Stimulated activated CD8-positive, alpha-beta memory T cell treated with anti-CD3 and anti-CD28 coated beads, Interleukin-4, amount 100 ng/mL, for 48 hours (primary cell): Measurements from ENCODE around the gene CMSS1.

Experiments used
- DNase-seq: peaks from one replicate; pipeline ENCODE4 v3.0.0-alpha.2; 2020

The CMSS1 gene

DNA sequence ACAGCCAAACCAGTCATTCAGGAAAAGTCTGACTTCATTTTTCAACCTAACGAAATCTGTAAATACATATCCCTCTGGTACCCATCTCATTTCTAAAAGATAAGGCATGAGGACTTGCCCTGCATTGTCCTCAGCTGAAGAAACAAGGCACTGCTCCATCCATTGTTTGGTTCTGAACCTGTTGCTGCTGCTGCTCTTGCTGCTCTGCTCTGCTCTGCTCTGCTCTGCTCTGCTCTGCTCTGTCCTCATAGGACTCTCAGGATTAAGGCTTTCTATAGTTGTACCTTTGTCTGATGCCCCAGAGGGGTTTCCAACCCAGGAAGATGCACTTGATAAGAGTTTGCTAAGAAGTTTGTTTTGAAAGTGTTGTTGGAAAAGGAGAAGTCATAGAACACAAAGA, 38.2 kb downstream of the CMSS1 start:
- no peak for DNase-seq

DNA sequence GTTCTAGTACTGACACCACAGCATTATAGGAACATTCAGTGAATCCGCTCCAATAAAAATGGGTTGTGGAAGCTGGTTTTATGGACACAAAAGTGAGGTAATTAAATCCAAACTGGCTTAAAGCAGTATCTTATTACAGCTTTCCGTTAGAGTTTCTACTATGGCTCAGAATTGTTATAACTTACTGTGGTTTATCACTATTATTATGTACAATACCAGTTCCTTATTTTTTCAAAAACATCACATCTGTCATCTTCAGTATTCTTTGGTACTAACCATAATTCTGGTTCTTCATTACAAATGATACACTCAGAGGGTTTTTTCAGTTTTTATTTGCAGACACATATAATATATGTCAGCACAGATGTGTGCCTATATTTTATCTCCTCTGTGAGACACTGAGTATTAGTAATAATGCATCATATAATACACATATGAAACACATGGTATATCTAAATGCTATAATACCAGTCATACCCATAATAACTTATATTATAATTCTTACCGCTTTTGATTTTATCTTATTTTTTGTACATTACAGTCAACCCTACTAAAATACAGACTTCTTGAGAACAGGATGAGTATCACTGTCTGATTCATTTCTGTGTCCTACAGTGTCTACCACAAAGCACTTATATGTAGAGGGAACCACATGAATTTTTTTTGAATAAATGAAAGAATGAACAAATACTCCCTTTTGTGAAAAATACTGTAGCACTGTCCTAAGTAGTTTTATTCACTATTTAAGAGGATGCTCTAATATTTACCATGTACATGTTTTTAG, 39.0 kb downstream of the CMSS1 start:
- DNase-seq = no peak

- DNase-seq = no peak
Measured at GRCh38 chr3:99857278-99857677, 39.6 kb downstream of the CMSS1 start.

GRCh38 chr3:99858469-99858868, 40.8 kb downstream of the CMSS1 start:
- DNase-seq = no peak

DNA sequence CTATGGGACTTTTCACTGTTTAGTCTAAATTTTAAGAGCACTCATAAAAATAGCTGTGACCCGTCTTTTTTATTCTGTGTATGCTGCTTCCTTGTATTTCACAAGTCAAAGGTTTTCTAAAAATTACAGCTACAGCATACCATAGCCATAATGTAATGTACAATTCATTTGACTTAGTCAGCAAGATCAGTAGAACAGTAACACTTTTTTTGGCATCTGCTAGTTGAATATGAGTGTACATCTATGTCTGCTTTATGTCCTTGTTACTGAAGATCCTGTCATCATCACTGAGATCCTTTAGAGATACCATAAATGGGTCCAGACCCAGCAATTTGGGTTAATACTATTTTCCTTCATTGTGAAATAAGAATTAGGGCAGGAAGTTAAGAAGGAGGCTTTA, 42.2 kb downstream of the CMSS1 start:
- DNase-seq = no peak

GRCh38 chr3:99861216-99861615, 43.6 kb downstream of the CMSS1 start:
- no peak for DNase-seq

DNA sequence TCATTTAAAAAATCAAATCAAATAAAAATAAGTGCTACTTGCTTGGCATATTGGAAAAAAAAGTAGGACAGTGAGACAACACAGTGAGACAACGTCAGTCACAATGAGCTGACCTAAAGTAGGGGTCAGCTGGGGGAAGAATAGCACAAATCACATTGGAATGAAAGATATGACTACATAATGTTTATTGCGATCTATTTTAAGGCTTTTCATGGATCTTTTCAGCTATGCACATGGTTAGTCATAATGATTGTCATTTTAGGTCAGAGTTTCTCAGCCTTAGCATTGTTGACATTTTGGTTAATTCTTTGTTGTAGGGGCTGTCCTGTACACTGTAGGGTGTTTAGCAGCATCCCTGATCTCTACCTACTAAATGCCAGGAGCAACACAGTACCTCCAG, 44.5 kb downstream of the CMSS1 start:
- DNase-seq = no peak

GRCh38 chr3:99863002-99863401, 45.3 kb downstream of the CMSS1 start:
- no peak for DNase-seq

DNA sequence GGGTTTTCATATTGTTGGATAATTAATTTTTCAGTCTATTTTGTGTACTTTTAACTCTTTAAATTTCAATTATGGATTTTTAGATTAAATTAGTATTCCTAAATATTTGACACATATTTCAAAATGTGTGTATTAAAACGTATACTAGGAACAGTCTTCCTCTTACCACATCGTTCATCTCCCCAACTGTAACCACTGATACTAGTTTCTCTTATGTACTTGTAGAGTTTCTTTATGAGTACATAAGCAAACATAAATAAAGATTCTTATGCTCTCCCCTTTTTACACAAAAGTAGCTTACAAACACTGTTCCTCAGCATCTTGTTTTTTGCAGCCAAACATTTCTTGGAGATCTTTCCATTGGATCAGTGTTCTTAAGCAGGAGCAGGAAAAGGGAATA, 45.9 kb downstream of the CMSS1 start:
- no peak for DNase-seq

- no peak for DNase-seq
Measured at GRCh38 chr3:99864289-99864688, 46.6 kb downstream of the CMSS1 start.

- DNase-seq = no peak
Measured at GRCh38 chr3:99865321-99865720, 47.7 kb downstream of the CMSS1 start.

DNA sequence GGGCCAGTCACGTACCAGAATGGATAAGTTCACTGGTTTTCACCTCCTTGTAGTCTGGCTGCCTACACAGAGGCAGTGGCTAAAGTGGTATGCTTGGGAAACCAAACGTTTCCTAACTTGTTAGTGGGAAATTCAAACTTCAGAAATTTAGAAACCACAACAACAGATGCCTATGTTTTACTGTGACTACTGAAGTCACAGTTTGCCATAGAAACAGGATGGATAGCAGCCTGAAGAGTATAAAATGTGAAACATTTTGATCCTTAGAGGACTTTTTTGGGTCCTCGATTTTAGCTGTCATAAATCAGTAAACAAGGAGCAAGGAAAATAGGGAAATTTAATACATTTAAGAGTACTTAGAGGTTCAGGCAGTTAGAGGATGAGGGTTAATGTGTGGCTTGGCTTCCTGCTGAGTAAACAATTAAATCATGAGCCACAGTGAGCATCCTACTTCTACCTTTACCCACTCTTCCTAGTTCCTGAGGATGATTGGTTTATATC, 48.6 kb downstream of the CMSS1 start:
- peak; percentile 27 for DNase-seq

DNA sequence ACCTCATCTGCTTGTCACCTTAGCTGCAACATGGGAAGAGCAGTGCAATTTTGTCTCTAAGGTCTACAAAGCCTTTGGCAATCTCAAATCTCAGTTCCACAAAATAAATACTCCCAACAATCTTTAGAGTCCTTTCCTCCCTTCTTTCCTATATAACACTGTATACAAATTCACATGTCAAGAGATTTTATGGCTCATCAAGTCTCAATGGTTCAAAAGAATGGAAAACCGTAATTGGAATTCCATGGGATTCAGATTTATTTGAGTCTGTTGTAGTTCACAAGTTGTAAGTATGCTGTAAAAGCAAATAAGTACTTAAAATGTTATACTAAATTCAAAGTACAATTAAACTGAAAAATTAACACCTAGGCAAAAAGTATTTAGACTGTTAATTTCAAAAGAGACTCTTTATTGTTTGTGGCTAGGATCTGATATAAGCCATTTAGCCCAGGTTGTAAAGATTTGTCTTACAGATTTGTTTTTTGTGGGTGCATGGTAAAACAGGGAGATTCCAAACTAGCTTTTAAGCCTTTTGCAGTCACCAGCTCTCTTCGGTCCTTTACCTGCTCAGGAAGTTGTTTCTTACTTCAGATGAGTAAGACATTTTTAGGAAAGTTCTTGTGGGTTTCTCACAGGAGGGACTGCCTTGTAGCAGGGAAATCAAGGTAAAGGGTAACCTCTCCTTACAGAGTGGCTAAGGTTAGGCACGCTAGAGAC, 50.1 kb downstream of the CMSS1 start:
- no peak for DNase-seq

- DNase-seq = peak; percentile 29
Measured at GRCh38 chr3:99868311-99868646, 50.6 kb downstream of the CMSS1 start.

DNA sequence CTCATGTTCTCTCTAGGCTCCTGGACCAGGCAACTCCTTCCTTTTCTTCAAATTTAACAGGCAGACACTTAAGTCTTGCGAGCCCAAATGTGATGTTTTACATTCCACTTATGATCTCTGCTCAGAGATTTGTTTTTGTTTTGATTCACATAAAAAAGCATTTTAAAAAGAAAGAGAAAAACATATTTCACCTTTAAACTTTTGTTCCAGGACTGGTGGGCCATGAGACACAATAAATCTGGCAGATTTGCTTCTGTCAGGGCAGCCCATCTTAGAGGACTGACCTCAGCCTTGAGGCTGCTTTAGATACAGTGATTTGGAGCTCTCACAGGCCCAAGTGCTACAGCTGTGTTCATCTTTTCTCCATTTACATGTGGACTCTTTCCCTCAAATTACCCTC, 52.0 kb downstream of the CMSS1 start:
- no peak for DNase-seq

DNA sequence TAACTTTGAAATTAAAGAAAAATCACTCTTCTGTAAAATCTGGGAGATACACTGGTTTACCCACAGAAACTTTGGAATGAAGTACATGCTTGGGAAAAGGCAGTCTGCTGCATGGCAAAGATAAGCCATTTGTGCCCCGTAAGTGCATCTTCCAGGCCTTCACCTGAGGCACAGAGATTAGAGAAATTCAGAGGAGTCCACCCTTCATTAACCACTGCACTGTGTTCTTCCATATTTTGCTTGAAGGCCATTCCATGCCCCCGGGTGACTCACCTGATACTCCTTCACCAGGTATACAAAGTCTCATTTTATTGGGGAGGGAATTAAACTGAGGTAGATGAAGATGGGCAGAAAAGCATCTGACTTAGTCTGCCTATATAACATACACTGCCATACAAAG, 53.0 kb downstream of the CMSS1 start:
- DNase-seq = no peak

GRCh38 chr3:99871231-99872045, 53.8 kb downstream of the CMSS1 start:
- DNase-seq = no peak

DNA sequence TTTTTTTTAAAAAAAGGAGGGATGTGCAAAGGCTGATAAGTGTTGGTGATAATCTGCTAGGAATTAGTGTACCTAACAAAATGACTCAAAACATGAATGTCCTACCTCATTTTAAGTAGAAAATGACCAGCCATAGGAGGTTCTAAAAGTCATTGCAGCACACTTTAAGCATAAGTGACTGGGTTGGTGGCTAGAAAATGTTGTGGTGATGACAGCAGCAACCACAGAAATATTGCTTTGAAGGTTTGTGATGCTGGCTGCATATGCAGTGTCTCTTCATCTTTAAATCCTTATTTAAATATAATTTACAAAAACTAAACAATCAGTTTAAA, 55.2 kb downstream of the CMSS1 start:
- no peak for DNase-seq

DNA sequence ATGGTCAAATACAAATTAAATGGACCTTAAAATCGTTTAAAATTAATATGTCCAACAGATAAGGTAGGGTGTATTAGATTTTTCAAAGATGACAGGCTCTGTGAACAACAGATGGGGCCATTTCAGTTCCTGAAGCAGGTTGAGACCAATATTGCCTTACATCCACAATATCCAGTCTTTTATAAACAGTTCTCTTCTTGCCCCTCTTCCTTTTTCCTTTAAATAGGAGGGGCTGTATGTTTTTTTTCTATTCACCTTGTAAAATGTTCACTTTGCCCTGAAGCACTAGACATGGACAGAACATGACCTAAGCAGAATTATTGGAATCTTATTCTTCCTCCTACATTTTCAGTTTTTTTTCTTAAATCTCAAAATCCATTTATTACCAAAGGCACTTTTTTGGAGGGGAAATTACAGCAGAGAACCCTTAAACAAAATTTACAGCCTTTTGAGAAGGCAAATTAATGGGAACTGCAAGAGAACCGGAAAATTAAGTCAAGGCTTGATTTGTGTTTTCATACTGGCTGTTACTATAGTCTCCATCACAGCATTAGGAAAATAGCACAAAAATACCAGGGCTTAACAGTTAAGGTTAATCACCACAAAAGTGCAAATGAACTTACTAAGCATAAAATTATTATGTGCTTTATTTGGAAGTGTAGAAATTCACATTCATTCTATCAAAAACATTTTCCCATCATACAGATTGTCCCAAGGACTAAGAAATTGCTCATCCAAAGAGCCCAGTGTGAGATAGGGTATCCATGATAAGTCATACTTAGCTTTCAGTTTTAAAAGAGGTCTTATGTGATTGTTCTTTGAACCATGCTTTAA, 55.8 kb downstream of the CMSS1 start:
- DNase-seq = no peak

DNA sequence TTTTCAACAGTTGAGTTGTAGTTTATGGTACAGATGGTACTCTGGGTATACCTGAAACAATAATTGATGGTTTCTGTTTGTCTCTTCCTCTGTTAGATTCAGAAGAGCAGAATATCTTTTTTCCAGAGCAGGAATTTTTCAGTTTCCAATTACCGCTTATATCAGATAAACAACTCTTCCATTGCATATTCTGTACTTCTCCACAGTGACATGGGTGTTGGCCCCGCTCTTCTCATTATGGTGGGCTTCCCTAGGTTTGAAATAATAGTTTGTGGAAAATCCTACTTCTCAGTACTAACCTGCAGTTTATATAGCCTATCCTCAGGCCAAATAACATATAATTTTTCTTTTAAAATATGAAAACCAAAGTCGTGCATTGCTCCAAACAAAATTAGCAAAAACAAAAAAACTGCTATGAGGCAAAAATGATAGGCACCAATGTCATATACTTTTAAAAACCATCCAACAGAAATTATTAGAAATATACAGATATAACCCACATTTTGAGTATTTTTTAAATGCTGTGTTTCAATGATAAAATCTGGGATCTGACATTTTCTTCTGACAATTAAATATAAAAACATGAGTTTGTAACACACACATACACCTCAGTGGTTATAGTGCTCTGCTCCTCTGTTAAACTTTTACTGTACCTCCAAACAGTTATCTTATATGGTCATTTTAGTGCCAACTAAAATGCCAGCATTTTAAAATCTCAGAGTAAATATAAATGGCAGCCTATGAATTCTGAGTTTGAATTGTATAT, 56.8 kb downstream of the CMSS1 start:
- DNase-seq = no peak

DNA sequence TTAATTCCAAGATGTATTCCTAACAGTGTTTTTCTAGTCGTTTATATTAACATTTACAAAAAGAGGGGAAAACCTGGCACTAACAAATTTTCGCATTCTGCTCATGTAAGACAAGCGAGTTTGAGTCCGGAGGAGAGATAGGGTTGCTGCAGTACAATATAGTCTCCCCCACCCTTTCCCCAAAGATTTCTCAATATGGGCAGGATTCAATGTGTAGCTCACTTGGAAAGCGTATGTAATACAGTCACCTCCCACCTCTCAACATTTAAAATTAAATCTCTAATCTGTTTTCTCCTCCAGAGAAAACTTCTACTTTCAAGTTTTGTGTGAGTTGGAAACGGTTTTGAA, 57.9 kb downstream of the CMSS1 start:
- no peak for DNase-seq
